H1 (cell line): Measurements from ENCODE around the gene SLC35G6.

Experiments
- CTCF ChIP-seq, 3 experiments: IDR thresholded peaks; 1 replicate in 2 of 3; 2 replicates in 1 of 3; pipeline versions ENCODE4 v1.5.1 to v1.6.1; 2011; ENCODE audit warnings: low read length in 3 of 3, mild to moderate bottlenecking in 3 of 3, inconsistent platforms in 2 of 3, low read depth in 1 of 3, moderate library complexity in 1 of 3; ENCODE audit not compliant: insufficient read depth in 1 of 3; ENCODE audit errors: control extremely low read depth in 1 of 3
- EZH2 ChIP-seq: fragments of 200-600 bp; sonication (generic); IDR thresholded peaks from 2 replicates; pipeline ENCODE4 v1.7.1; 2012; ENCODE audit warnings: low read depth, mild to moderate bottlenecking, moderate library complexity, low read length, inconsistent platforms; ENCODE audit not compliant: severe bottlenecking
- FOSL1 ChIP-seq: IDR thresholded peaks from 2 replicates; pipeline ENCODE4 v1.6.1; 2011; ENCODE audit warnings: mild to moderate bottlenecking, low read depth, low read length, moderate library complexity; ENCODE audit not compliant: insufficient read depth
- MAX ChIP-seq: IDR thresholded peaks from 2 replicates; pipeline ENCODE4 v1.6.1; 2012; ENCODE audit warnings: inconsistent platforms
- NANOG ChIP-seq: IDR thresholded peaks from 2 replicates; pipeline ENCODE4 v1.6.1; 2011; ENCODE audit warnings: low read length, low read depth, mild to moderate bottlenecking, inconsistent platforms; ENCODE audit not compliant: insufficient read depth, poor library complexity, severe bottlenecking
- POLR2A ChIP-seq, 2 experiments: IDR thresholded peaks; 1 replicate in 1 of 2; 2 replicates in 1 of 2; pipeline ENCODE4 v1.6.1; 2011; ENCODE audit warnings: low read depth in 2 of 2, low read length in 2 of 2, mild to moderate bottlenecking in 2 of 2; ENCODE audit errors: control extremely low read depth in 1 of 2
- POLR2AphosphoS5 ChIP-seq: IDR thresholded peaks from 2 replicates; pipeline ENCODE4 v1.6.1; 2011; ENCODE audit warnings: low read depth, low read length
- TCF12 ChIP-seq: IDR thresholded peaks from 2 replicates; pipeline ENCODE4 v1.6.1; 2011; ENCODE audit warnings: low read depth, mild to moderate bottlenecking, low read length

DNA sequence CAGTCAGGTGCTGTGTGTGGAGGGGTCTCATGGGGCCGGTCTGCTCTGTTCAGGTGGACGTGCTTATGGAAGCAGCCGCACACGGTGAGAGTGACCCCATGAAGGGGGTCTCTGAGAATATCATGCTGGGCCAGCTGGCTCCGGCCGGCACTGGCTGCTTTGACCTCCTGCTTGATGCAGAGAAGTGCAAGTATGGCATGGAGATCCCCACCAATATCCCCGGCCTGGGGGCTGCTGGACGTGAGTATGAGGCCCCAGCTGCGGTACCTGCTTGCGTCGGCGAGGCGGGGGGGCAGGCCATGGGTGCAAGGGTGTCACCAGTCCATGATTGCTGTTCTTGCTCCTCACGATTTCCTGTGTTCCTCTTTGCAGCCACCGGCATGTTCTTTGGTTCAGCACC, 30.9 kb downstream of the SLC35G6 start:
- TF ChIP-seq EZH2 (no peak), POLR2A (IDR thresholded peaks at IDR 0.05; ENCODE audit: control extremely low read depth in 1 of 2, low read depth in 2 of 2, low read length in 2 of 2) (no peak), MAX (no peak), NANOG (no peak), POLR2AphosphoS5 (no peak), CTCF (IDR thresholded peaks at IDR 0.05; ENCODE audit: control extremely low read depth in 1 of 3, insufficient read depth in 1 of 3, low read depth in 1 of 3, low read length in 3 of 3) (no peak), FOSL1 (no peak), TCF12 (no peak)
